ENCODE results near the gene NEDD9.

The NEDD9 gene

DNA sequence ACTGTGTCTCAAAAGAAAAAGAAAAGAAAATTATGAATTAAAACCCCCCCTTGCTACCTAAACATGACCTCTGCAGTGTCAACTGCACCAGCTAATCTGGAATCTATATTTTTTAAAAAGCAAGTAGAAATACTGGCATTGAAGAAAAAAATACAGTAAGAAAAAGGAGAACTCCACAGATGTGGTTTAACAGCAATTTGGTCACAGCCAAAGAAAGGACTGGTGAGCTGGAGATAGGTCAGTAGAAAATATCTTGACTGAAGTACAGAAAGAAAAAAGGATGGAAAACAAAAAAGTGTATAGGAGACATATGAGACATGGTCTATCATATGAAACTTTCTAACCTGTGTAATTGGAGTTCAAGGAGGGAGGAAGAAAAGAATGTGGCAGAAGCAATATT lies 76.9 kb downstream of the NEDD9 start:
- no peaks in the 10 kb centered on the region for H3K27me3 ChIP-seq (ENCODE audit: insufficient read depth, low read length)
- H4K20me1 ChIP-seq (ENCODE audit: insufficient read depth, low read length) = no peaks in the 10 kb centered on the region
- H3K9me2 ChIP-seq (ENCODE audit: low read depth, low read length) = no peaks in the 10 kb centered on the region
- no peak overlapping the region for H3K4me2 ChIP-seq (ENCODE audit: low read length)
- H3K9me3 ChIP-seq (ENCODE audit: low read length) = no peaks in the 10 kb centered on the region
- H3K27ac ChIP-seq (ENCODE audit: low read depth, low read length, poor library complexity, severe bottlenecking) = no peak overlapping the region
- H3F3A ChIP-seq (ENCODE audit: insufficient read depth, low read length) = no peaks in the 10 kb centered on the region
- H3K36me3 ChIP-seq (ENCODE audit: insufficient read depth, low read length) = no peaks in the 10 kb centered on the region
- TF ChIP-seq EZH2 (IDR thresholded peaks at IDR 0.05; ENCODE audit: borderline replicate concordance, low read length) (no peak), CTCF (IDR thresholded peaks at IDR 0.05; ENCODE audit: low read length) (no peak)
- no peaks in the 10 kb centered on the region for H3K79me2 ChIP-seq (ENCODE audit: insufficient read depth, low read length)
- H3K4me3 ChIP-seq (ENCODE audit: low read depth, low read length, poor library complexity, severe bottlenecking) = no peak overlapping the region
- no peaks in the 10 kb centered on the region for H3K4me1 ChIP-seq (ENCODE audit: insufficient read depth, low read length, severe bottlenecking)
- no peak overlapping the region for H2AFZ ChIP-seq (ENCODE audit: low read length)
- no peak overlapping the region for H3K9ac ChIP-seq (ENCODE audit: low read length)

DNA sequence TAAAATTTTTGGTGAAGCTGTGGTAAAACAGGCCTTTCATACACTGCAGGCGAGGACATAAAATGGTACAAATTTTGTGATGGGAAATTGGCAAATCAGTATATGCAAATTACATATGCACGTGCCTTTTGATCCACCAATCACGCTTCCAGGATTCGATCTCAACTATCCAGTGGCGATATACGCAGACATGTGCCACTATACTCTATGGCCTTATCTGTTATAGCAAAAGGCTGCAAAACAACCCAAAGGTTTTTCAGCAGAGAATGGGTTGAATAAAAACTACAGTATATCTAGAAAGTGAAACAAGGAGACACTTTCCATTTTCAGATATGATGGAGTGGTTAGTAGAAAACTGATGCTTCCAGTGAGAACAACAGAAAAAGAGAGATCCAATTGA lies 79.0 kb downstream of the NEDD9 start:
- Histone ChIP-seq H3F3A (ENCODE audit: insufficient read depth, low read length) (no peaks in the 10 kb centered on the region), H3K4me1 (ENCODE audit: insufficient read depth, low read length, severe bottlenecking) (no peaks in the 10 kb centered on the region), H3K4me2 (ENCODE audit: low read length) (no peak overlapping the region), H3K27me3 (ENCODE audit: insufficient read depth, low read length) (no peaks in the 10 kb centered on the region), H3K79me2 (ENCODE audit: insufficient read depth, low read length) (no peaks in the 10 kb centered on the region), H3K4me3 (ENCODE audit: low read depth, low read length, poor library complexity, severe bottlenecking) (no peak overlapping the region), H2AFZ (ENCODE audit: low read length) (no peak overlapping the region), H3K9me2 (ENCODE audit: low read depth, low read length) (no peaks in the 10 kb centered on the region), H3K27ac (ENCODE audit: low read depth, low read length, poor library complexity, severe bottlenecking) (no peak overlapping the region), H3K9me3 (ENCODE audit: low read length) (no peaks in the 10 kb centered on the region), H3K36me3 (ENCODE audit: insufficient read depth, low read length) (no peaks in the 10 kb centered on the region), H4K20me1 (ENCODE audit: insufficient read depth, low read length) (no peaks in the 10 kb centered on the region), H3K9ac (ENCODE audit: low read length) (no peak overlapping the region)
- no peak for TF ChIP-seq EZH2 (IDR thresholded peaks at IDR 0.05; ENCODE audit: borderline replicate concordance, low read length)

DNA sequence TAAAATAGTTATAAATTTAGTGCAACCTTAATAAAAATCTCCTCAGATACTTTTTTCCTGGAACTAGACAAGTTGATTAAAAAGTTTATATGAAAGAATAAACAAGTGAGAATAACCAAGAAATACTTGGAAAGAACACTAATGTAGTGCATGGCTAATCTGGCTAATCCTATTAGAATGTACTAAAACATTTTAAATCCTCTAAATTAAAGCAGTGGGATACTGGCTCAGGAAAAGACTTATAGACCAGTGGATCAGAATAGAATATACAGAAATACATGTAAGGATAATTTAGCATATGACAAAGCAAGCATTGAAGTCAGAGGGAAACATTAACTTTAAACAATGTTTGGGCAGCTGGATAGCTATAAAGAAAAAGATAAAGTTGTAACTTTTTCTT lies 79.9 kb downstream of the NEDD9 start:
- Histone ChIP-seq H3K4me3 (ENCODE audit: low read depth, low read length, poor library complexity, severe bottlenecking) (no peak overlapping the region), H3K9ac (ENCODE audit: low read length) (no peak overlapping the region), H3K36me3 (ENCODE audit: insufficient read depth, low read length) (no peaks in the 10 kb centered on the region), H4K20me1 (ENCODE audit: insufficient read depth, low read length) (no peaks in the 10 kb centered on the region), H3F3A (ENCODE audit: insufficient read depth, low read length) (no peaks in the 10 kb centered on the region), H3K9me2 (ENCODE audit: low read depth, low read length) (no peaks in the 10 kb centered on the region), H3K79me2 (ENCODE audit: insufficient read depth, low read length) (no peaks in the 10 kb centered on the region), H3K27ac (ENCODE audit: low read depth, low read length, poor library complexity, severe bottlenecking) (no peak overlapping the region), H3K27me3 (ENCODE audit: insufficient read depth, low read length) (no peaks in the 10 kb centered on the region), H3K4me2 (ENCODE audit: low read length) (no peak overlapping the region), H2AFZ (ENCODE audit: low read length) (no peak overlapping the region), H3K9me3 (ENCODE audit: low read length) (no peaks in the 10 kb centered on the region), H3K4me1 (ENCODE audit: insufficient read depth, low read length, severe bottlenecking) (no peaks in the 10 kb centered on the region)
- no peak for TF ChIP-seq EZH2 (IDR thresholded peaks at IDR 0.05; ENCODE audit: borderline replicate concordance, low read length)
- TF ChIP-seq CTCF (IDR thresholded peaks at IDR 0.05; ENCODE audit: low read length) = no peak

GRCh38 chr6:11151488-11151887 lies 81.0 kb downstream of the NEDD9 start:
- no peak overlapping the region for H2AFZ ChIP-seq (ENCODE audit: low read length)
- H3K27ac ChIP-seq (ENCODE audit: low read depth, low read length, poor library complexity, severe bottlenecking) = no peak overlapping the region
- H3K27me3 ChIP-seq (ENCODE audit: insufficient read depth, low read length) = no peaks in the 10 kb centered on the region
- no peaks in the 10 kb centered on the region for H3F3A ChIP-seq (ENCODE audit: insufficient read depth, low read length)
- TF ChIP-seq EZH2 (IDR thresholded peaks at IDR 0.05; ENCODE audit: borderline replicate concordance, low read length) (no peak), CTCF (IDR thresholded peaks at IDR 0.05; ENCODE audit: low read length) (no peak)
- H3K9ac ChIP-seq (ENCODE audit: low read length) = no peak overlapping the region
- H3K4me2 ChIP-seq (ENCODE audit: low read length) = no peak overlapping the region
- no peaks in the 10 kb centered on the region for H4K20me1 ChIP-seq (ENCODE audit: insufficient read depth, low read length)
- H3K36me3 ChIP-seq (ENCODE audit: insufficient read depth, low read length) = no peaks in the 10 kb centered on the region
- no peaks in the 10 kb centered on the region for H3K4me1 ChIP-seq (ENCODE audit: insufficient read depth, low read length, severe bottlenecking)
- H3K4me3 ChIP-seq (ENCODE audit: low read depth, low read length, poor library complexity, severe bottlenecking) = no peak overlapping the region
- H3K9me2 ChIP-seq (ENCODE audit: low read depth, low read length) = no peaks in the 10 kb centered on the region
- H3K9me3 ChIP-seq (ENCODE audit: low read length) = no peaks in the 10 kb centered on the region
- H3K79me2 ChIP-seq (ENCODE audit: insufficient read depth, low read length) = no peaks in the 10 kb centered on the region

All from OCI-LY1 (cell line).